ENCODE measurements around the gene POLR2H. TPM values are rescaled to one million over a fixed set of nuclear protein-coding genes. Genes with fewer than 3 reads are reported as not detected.

The POLR2H gene
- total RNA-seq, 1 experiment from 2014 or later, result 153 TPM

DNA sequence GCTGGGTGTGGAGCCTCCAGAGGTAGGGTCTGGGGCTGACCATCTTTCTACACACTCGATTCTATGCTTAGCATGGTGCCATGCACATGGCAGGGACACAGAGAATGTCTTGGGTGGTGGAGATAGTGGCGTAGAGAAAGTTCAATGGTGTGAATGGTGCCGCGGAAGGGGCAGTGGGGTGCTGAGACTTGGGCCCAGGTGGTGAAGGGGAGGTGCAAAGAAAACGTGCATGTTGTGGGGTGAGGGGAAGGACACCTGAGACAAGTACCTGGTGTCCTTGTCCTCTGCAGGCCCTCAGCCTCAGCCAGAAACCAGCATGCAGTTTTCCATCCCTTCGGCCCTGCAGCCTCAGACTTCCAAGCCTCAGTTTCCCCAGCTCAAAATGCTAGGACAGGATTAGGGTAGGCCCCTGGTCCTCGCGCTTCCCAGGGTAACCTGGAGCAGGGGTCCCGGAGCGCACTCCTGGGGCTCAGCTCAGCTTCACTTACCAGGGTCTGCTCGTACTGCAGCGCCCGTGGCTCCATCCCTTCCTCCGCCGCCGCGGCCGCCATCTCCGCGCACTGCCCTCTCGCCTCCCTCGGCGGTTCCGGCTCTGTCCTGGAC lies 480 bp upstream of the POLR2H start:
- CTCF ChIA-PET, result interaction anchor here (2.8 kb wide), 1 partner anchor 11 kb away, joined by 7 read pairs; no protein-coding TSS in a partner anchor
- no peaks in the 10 kb centered on the region for H3K27me3 ChIP-seq (ENCODE audit: insufficient read depth, low read depth)

DNA sequence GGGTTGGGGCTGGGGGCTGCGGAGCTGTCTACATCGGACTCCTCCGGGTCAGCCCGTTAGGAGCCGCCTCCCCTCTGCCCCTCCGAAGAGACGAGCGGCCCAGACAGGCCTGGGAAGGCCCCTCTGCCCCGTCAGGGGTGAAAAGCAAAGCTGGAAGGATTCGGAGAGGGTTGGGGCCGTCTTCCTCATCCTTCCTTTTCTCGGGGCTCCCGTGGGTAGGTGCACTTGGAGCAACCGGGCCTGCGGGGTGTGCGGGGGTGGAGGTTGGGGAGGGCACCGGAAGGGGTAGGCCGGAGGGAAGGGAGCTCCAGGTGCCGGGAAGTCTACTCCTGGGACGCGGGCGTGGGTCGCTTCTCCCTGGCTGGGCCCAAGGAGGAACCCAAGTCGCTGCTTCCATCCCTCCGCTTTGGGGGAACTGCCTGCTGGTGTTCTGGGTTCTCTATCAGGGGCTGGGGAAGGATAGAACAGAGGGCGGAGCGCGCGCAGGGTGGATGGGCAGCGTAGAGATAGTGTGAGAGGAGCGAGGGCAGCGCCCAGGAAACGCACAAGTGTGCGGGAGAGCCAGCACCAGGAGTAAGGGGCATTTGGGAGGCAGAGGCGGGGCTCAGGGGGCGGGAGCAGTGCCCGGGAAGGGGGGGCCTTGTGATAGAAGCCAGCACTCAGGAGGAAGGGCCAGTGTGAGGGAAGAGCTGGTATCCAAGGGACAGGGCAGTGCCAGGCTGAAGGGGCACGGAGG lies 590 bp downstream of the POLR2H start:
- Histone ChIP-seq H2AFZ (peak overlapping the region; percentile 81), H3K4me1 (replicated peaks; ENCODE audit: insufficient read depth) (peaks cover 22% of the 10 kb centered on the region), H3K79me2 (ENCODE audit: low read depth) (peaks cover 35% of the 10 kb centered on the region), H3K9me2 (ENCODE audit: insufficient read depth) (no peaks in the 10 kb centered on the region), H4K20me1 (ENCODE audit: insufficient read depth) (peaks cover 23% of the 10 kb centered on the region), H3K27me3 (ENCODE audit: insufficient read depth, low read depth) (no peaks in the 10 kb centered on the region), H3K4me2 (peak overlapping the region; percentile 99), H3F3A (ENCODE audit: insufficient read depth, low read depth) (peaks cover 41% of the 10 kb centered on the region), H3K4me3 (peak overlapping the region; percentile 85), H3K9me3 (ENCODE audit: insufficient read depth, low read depth) (no peaks in the 10 kb centered on the region), H3K27ac (peak overlapping the region; percentile 95), H3K36me3 (ENCODE audit: low read depth) (peaks cover 16% of the 10 kb centered on the region)
- ChIA-PET CTCF (interaction anchor here (0.5 to 2.8 kb wide), 6 partner anchors 9 to 788 kb away, joined by 3 to 17 read pairs (median 6); no protein-coding TSS in a partner anchor), POLR2A (ENCODE audit: unreplicated experiment) (interaction anchor here (0.6 to 1.0 kb wide), 6 partner anchors 9 to 227 kb away, joined by 3 to 36 read pairs (median 4); no protein-coding TSS in a partner anchor)
- TF ChIP-seq, protein P1, sequence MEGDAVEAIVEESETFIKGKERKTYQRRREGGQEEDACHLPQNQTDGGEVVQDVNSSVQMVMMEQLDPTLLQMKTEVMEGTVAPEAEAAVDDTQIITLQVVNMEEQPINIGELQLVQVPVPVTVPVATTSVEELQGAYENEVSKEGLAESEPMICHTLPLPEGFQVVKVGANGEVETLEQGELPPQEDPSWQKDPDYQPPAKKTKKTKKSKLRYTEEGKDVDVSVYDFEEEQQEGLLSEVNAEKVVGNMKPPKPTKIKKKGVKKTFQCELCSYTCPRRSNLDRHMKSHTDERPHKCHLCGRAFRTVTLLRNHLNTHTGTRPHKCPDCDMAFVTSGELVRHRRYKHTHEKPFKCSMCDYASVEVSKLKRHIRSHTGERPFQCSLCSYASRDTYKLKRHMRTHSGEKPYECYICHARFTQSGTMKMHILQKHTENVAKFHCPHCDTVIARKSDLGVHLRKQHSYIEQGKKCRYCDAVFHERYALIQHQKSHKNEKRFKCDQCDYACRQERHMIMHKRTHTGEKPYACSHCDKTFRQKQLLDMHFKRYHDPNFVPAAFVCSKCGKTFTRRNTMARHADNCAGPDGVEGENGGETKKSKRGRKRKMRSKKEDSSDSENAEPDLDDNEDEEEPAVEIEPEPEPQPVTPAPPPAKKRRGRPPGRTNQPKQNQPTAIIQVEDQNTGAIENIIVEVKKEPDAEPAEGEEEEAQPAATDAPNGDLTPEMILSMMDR (conservative IDR thresholded peaks at IDR 0.05), result no peak
- TF ChIP-seq EZH2 (IDR thresholded peaks at IDR 0.05; ENCODE audit: low read depth), result no peak
- peak; percentile 76 to 87 for DNase-seq
- BruUV-seq (replicated peaks), result TSS peak; percentile 71
- intact Hi-C loops (cut with micrococcal nuclease; ENCODE audit: unreplicated experiment), result loop anchor here (1.0 to 5.0 kb wide), 7 partner anchors 17 to 345 kb away; partner anchors contain the start of genes ABCC5, ALG3 and EEF1AKMT4

More for the DNA sequence above, 480 bp upstream of the POLR2H start:
- peak overlapping the region; percentile 99 for H3K4me2 ChIP-seq
- H4K20me1 ChIP-seq (ENCODE audit: insufficient read depth), result peaks cover 13% of the 10 kb centered on the region
- no peaks in the 10 kb centered on the region for H3K9me2 ChIP-seq (ENCODE audit: insufficient read depth)
- peaks cover 31% of the 10 kb centered on the region for H3F3A ChIP-seq (ENCODE audit: insufficient read depth, low read depth)
- H3K27ac ChIP-seq, result no peak overlapping the region
- H2AFZ ChIP-seq, result peak overlapping the region; percentile 98
- H3K4me3 ChIP-seq, result peak overlapping the region; percentile 85
- intact Hi-C loops (cut with micrococcal nuclease; ENCODE audit: unreplicated experiment), result loop anchor here (5.0 kb wide), 2 partner anchors 184 to 344 kb away; partner anchors contain the start of gene ABCC5
- BruUV-seq (replicated peaks), result no TSS peak
- POLR2A ChIA-PET (ENCODE audit: unreplicated experiment), result no interaction called here
- H3K79me2 ChIP-seq (ENCODE audit: low read depth), result peaks cover 35% of the 10 kb centered on the region
- H3K9me3 ChIP-seq (ENCODE audit: insufficient read depth, low read depth), result no peaks in the 10 kb centered on the region
- TF ChIP-seq, protein P1 (conservative IDR thresholded peaks at IDR 0.05), result no peak
- no peak for TF ChIP-seq EZH2 (IDR thresholded peaks at IDR 0.05; ENCODE audit: low read depth)
- peaks cover 22% of the 10 kb centered on the region for H3K4me1 ChIP-seq (replicated peaks; ENCODE audit: insufficient read depth)
- peaks cover 11% of the 10 kb centered on the region for H3K36me3 ChIP-seq (ENCODE audit: low read depth)
- no peak for DNase-seq

All from PC-9 (cell line).